RPMI8226 (cell line): ENCODE measurements around the gene WWOX.
A peak's percentile ranks its signal among the peaks of the same experiment; 100 is the strongest.
"Not testable (repeated sequence)": the region's sequence is repeated elsewhere in the genome, so short reads cannot be mapped to it uniquely, and the experiment has no call there.

Experiments
- DNase-seq: peaks from one replicate; pipeline ENCODE4 v3.0.0-alpha.2; 2015

Gene WWOX

DNA sequence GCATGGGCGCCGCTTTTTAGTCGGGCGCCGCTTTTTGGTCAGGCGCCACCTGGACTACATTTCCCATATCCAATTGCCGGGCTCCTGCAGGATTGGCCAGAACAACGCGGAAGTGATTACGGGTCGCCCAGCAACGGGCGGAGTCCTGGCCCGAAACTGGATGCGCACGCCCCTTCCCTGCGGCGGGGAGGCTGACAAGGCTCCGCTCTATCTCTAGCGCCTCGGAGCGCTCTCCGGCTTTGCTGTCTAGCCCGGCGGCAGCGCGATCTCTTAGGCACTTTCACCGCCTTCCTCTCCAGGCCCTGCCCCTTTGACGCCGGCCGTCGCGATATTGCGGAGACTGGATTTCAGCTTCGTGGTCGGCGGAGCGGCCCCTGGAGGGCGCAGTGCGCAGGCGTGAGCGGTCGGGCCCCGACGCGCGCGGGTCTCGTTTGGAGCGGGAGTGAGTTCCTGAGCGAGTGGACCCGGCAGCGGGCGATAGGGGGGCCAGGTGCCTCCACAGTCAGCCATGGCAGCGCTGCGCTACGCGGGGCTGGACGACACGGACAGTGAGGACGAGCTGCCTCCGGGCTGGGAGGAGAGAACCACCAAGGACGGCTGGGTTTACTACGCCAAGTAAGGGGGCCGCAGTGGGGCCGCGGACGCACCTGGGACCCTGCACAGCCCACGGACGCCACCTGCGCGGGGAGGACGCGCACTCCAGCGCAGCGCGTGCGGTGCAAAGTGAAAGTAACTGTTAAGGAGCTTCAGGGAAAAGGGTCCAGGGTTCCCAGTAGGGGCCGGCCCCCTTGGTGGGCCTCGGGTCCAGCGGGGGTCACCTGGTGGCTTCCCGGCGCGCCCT is at the start of gene WWOX:
Gene WWOX (plus strand): TSS at position 384 of the 841 bp plus-strand sequence.
- DNase-seq: peak; percentile 99

GRCh38 chr16:78050734-78051400 is 48.6 kb upstream of the WWOX start:
- DNase-seq: no peak

GRCh38 chr16:78057803-78058564 is 41.5 kb upstream of the WWOX start:
- no peak for DNase-seq

DNA sequence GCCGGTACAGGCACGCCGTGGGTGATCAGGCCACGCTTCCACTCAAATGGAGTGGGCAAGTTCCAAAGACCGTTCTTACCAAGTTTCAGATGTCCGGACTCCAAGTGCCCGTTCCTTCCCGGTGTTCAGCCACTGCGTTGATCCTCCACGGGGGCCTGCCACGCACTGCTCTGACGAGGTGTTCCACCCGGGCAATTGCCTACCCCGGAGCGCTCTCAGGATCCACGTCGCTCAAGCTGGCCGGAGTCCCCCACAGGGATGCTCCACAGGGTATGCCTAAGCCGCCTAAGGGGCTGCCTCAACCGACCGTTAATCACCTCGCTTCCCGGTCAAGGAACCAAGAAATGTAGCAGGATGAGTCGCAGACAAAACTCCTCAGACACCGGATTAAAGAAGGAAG is 39.6 kb upstream of the WWOX start:
- DNase-seq: not testable (repeated sequence)

DNA sequence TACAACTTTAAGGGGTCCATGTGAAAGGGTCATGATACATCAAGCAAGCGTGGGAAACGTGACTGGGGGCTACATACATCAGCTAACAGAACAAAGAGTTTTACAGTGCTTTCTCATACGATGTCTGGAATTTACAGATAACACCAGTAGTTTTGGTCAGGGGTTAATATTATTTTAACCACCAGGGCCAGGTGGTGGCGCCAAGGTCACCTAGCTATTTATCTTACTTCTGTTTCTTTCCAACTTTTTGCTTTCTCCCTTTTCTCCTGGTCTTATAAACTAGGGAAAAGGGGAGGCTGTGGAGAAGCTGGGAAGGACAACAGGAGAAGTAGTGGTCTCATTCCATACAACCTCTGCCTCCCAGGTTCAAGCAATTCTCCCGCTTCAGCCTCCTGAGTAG is 39.2 kb upstream of the WWOX start:
- DNase-seq: no peak

DNA sequence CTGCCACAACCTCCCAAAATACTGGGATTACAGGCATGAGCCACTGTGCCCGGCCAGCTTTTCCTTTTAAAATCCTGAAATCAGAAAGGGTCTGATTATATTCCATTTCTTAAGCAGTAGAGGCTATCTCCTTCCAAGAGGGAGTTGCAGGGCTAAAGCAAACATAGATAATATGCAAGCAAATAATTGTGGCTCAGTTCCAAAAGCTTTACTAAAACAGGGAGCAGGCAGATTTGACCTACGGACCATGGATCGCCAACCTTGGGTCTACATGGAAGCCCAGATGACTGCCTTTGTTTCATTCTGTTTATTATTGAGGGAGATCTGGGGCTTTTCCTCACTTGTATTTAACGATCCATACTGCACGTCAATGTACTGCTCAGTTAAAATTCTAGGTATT is 38.6 kb upstream of the WWOX start:
- no peak for DNase-seq

DNA sequence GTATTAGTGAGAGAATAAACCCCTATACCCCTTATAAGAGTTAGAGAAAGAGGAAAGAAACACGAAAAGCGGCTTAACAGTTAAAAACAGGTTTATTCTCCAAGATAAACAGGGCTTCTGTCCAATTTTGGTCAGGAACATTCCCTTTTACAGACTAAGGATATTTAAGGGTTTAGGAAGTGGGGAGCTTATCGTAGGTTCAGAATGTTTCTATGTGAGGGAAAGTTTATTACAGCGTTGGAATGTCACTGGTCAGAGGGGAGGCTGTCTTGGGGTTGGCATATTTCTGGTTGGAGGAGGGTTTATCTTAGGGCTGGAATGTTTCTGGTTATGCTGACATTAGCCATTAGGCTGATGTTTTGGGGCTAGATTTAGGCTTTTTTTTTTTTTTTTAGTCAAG is 34.1 kb upstream of the WWOX start:
- DNase-seq: no peak

DNA sequence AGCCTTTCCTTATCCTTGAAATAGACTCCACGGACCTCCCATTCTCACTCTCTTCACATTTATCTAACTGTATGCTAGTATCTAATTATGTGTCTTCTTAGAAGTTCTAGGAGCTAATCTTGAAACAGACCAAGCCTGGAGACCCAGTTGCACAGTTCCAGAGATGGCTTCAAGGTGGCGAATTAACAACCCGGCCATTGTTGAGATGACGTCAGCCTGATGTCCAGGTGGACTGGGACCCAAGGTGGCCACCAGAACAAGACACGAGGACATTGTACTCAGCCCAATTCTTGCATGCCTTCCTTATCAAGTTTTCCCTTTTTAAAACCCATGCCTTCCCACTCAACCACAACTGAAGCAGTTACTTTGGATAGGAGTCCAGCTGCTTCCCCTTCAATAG is 29.5 kb upstream of the WWOX start:
- no peak for DNase-seq

- DNase-seq: no peak
These were observed 27.2 kb upstream of the WWOX start for GRCh38 chr16:78072275-78072674.

DNA sequence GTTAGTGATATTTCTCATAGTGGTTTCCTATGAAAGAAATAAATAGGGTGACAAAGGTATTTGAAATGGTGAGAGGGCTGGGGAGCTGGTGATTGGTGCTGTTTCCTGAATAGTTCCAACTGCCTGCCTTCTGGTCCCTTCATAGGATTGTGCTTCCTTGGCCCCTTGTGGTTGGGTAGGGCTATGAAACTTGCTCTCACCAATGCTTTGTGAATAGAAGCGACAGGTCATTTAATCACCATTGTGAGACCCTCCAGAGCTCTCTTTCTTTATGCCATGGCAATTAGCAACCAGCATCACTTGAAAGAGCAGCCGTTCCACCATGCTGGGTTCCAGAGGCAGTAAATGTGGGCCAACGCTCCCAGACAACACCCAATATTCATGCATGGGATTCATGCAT is 23.7 kb upstream of the WWOX start:
- no peak for DNase-seq

- no peak for DNase-seq
These were observed 18.1 kb upstream of the WWOX start for GRCh38 chr16:78081341-78081740.

DNA sequence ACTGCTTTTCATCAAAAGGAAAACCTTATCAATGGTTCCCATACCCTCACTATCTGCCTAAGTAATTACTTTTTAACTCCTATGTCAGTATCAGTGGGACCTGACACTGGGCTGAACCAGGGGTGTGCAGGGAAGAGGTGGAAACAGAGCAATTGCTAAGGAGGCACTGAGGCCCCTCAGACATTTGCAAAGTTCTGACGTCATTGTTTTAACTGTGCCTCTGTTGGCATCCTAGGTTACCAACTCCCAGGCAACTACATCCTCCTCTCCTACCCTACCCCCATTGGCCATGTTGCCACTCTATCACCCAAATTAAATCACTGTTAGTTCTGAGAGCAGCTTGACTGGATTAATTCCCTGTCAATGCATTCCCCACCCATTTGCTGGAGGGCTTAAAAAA is 8.0 kb upstream of the WWOX start:
- DNase-seq: no peak

- no peak for DNase-seq
These were observed 6.7 kb upstream of the WWOX start for GRCh38 chr16:78092758-78093157.

DNA sequence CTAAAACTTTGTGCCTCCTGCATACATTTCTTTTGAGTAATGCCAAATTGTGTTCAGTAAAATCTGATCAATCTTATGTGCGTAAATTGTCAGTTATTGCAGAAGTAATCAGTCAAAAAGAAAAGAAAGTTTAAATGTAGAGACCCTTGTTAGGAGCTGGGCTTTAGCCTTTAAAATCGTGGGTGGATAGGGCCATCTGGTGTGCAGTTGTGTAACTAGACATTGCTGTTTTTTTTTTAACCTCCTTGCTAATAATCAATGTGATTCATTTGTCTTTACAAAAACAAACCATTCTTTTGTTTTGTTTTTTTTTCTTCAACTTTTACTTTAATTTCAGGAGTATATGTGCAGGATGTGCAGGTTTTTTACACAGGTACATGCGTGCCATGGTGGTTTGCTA is 5.3 kb upstream of the WWOX start:
- no peak for DNase-seq

DNA sequence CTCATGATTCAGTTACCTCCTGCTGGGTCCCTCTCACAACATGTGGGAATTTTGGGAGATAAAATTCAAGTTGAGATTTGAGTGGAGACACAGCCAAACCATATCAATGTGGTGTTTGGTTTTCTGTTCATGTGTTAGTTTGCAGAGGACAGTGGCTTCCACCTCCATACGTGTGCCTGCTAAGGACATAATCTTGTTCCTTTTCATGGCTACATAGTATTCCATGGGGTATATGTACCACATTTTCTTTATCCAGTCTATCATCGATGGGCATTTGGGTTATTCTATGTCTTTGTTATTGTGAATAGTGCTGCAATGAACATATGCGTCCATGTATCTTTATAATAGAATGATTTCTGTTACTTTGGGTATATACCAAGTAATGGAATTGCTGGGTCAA is 4.5 kb upstream of the WWOX start:
- no peak for DNase-seq

GRCh38 chr16:78096386-78096785 is 3.1 kb upstream of the WWOX start:
- no peak for DNase-seq

DNA sequence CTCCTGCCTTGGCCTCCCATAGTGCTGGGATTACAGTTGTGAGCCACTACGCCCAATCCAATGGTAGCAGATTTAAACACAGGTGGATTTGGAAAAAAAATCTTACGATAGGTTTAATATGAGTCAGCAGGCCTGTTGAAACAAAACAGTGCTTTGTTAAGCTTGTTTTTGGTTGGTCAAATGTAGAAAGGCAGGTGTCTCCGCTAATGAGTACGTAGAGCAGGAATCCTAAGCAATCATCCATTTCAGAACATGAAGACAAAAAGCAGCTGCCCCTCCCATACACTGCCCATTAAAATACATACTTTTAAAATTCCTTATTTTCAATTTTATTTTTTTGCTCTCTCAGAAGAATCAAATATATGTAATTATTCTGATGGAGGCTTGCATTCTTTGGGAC is 1.9 kb upstream of the WWOX start:
- DNase-seq: no peak

GRCh38 chr16:78098087-78098486 is 1.4 kb upstream of the WWOX start:
- no peak for DNase-seq

DNA sequence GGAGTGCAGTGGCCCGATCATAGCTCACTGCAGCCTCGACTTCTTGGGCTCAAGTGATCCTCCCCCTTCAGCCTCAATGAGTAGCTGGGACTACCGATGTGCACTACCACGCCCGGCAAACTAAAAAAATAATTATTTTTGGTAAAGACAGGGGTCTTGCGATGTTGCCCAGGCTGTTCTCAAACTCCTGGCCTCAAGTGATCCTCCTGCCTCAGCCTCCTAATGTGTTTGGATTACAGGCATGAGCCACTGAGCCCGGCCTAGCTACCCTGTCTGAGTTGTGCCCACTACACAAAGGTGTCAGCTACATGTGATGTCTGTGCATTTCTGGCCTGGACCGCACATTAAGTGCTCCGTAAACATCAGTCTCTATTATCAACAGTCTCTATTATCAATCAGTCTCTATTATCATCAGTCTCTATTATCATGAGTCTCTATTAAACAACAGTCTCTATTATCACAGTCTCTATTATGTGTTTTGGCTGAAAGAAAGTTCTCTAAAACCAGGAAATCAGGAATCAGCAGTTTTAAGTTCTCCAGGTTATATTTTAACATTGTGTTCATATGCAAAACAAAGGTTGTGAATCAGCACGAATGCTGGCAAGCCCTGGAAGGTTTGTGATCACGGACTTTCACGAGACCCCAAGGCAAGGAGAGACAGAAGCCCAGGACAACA is 721 bp upstream of the WWOX start:
- DNase-seq: no peak

- DNase-seq: peak; percentile 9
These were observed 636 bp downstream of the WWOX start for GRCh38 chr16:78100112-78100467.

DNA sequence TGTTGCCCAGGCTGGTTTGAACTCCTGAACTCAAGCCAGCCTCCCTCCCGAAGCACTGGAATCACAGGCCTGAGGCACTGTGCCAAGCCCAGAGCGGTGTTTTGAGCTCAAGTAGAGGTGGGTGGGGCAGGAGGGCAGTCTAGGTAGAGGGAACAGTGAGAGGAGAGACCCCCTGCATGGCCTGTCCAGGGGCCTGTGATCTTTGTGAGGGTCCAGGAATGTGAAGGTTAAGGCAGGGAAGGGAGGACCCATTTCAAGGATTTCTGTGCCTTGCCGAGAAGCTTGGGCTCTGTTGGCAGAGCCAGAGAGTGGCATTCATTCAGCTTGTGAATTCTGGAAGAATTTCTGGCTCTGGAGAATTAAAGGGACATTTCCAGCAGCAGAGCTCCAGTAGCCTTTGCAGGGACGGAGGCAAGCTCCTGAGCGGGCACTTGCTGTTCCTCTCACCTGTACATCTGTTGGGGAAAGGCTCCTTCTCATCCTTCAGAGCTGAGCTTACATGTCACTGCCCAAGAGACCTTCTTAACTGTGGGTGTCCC is 2.7 kb downstream of the WWOX start:
- no peak for DNase-seq

DNA sequence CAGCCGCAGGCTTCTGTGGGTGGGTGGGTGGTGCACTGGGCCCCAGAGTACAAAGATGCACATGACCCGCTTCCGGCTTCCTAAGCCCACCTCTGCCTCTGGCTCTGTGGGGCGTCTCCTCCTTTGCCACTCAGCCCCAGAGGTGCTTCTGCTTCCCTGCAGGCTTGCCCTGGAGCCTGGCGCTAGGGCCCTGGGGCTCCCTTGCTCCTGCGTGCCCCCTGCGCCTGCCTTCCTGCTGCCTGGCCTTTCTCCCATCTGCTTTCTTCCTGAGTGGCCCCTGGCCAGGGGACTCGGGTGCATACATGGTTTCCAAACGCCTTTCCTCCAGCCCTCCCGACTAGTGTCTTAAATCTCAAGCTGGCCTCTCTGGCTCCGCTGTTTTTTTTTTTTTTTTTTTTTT is 3.4 kb downstream of the WWOX start:
- DNase-seq: no peak

DNA sequence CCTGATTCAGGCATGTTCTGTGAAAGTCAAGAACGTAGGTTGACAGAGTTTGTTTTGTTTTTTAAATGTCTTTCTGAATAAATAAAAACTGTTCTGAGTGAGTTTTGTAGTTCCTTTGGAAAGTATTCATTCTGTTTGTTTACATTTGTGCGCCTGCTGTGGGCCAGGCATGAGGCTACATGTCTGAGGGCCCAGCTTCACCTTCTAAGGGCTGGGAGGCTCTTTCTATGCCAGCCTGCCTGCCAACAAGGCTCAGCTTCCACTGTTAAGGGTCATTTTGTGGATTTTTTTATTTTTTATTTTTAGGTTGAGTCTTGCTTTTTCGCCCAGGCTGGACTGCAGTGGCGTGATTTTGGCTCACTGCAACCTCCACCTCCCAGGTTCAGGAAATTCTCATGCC is 6.1 kb downstream of the WWOX start:
- DNase-seq: no peak
